WTC11 (cell line): ENCODE data around the gene ECT2. TPM values are rescaled to one million over a fixed set of nuclear protein-coding genes. Genes with fewer than 3 reads are reported as not detected.

Experiments used
- ATAC-seq: fragments of 200-7000 bp; cut with Tn5 transposase; 2 replicates; pipeline ENCODE4 v1.10.0; 2021; ENCODE audit warnings: mild to moderate bottlenecking, moderate library complexity
- CTCF ChIA-PET: fragments of 300-600 bp; sonication (Branson Sonifier 250); formaldehyde crosslinking; loops from one replicate; lab custom pipeline; 2021; ENCODE audit warnings: antibody characterized with exemption; lab: Charles Lee
- POLR2A ChIA-PET: fragments of 350-600 bp; sonication (Branson Sonifier 250); formaldehyde crosslinking; loops from one replicate; lab custom pipeline; 2021; ENCODE audit warnings: antibody characterized with exemption; lab: Charles Lee
- DNase-seq: peaks from one replicate; pipeline ENCODE4 v3.0.0; 2021; ENCODE audit warnings: low spot score
- H3K27ac Mint-ChIP-seq: 2 replicates; pipeline ENCODE4 v1.8.0; 2021; ENCODE audit warnings: mixed read lengths
- H3K27me3 Mint-ChIP-seq: 2 replicates; pipeline ENCODE4 v1.8.0; 2021; ENCODE audit warnings: low read depth, mild to moderate bottlenecking, moderate library complexity, mixed read lengths
- H3K36me3 Mint-ChIP-seq: 2 replicates; pipeline ENCODE4 v1.8.0; 2021; ENCODE audit warnings: mixed read lengths
- H3K4me1 Mint-ChIP-seq: 2 replicates; pipeline ENCODE4 v1.8.0; 2022; ENCODE audit warnings: mixed read lengths
- H3K4me3 Mint-ChIP-seq: 2 replicates; pipeline ENCODE4 v1.8.0; 2021; ENCODE audit warnings: mild to moderate bottlenecking, moderate library complexity, mixed read lengths
- H3K9me3 Mint-ChIP-seq: 2 replicates; pipeline ENCODE4 v1.8.0; 2021; ENCODE audit warnings: mixed read lengths
- ARID4B ChIP-seq: sonication (generic); formaldehyde crosslinking; IDR thresholded peaks from 2 replicates; pipeline ENCODE4 v1.8.0; 2023; ENCODE audit warnings: missing genetic modification reagents, mild to moderate bottlenecking, borderline replicate concordance
- ATF3 ChIP-seq: sonication (generic); formaldehyde crosslinking; conservative IDR thresholded peaks from 2 replicates; pipeline ENCODE4 v1.8.1; 2022; ENCODE audit warnings: mild to moderate bottlenecking, missing genetic modification reagents
- CTCF ChIP-seq: fragments of 200-600 bp; IDR thresholded peaks from 2 replicates; pipeline ENCODE4 v1.8.0; 2022; ENCODE audit warnings: antibody characterized with exemption
- E2F1 ChIP-seq: sonication (generic); formaldehyde crosslinking; IDR thresholded peaks from 2 replicates; pipeline ENCODE4 v1.8.0; 2022; ENCODE audit warnings: mild to moderate bottlenecking, missing genetic modification reagents
- EMX1 ChIP-seq: fragments of 250-450 bp; sonication (Bioruptor Pico); IDR thresholded peaks from 2 replicates; pipeline ENCODE4 v1.8.0; 2021; ENCODE audit warnings: mild to moderate bottlenecking
- FOXK1 ChIP-seq: sonication (generic); formaldehyde crosslinking; IDR thresholded peaks from 2 replicates; pipeline ENCODE4 v1.8.0; 2022; ENCODE audit warnings: mild to moderate bottlenecking, moderate library complexity, missing genetic modification reagents
- FOXP4 ChIP-seq: sonication (generic); formaldehyde crosslinking; IDR thresholded peaks from 2 replicates; pipeline ENCODE4 v1.8.0; 2022; ENCODE audit warnings: mild to moderate bottlenecking, missing genetic modification reagents
- GRHL2 ChIP-seq: fragments of 250-450 bp; sonication (Bioruptor Pico); IDR thresholded peaks from 2 replicates; pipeline ENCODE4 v1.8.0; 2022; ENCODE audit warnings: mild to moderate bottlenecking, moderate library complexity; ENCODE audit not compliant: insufficient replicate concordance, severe bottlenecking
- JAZF1 ChIP-seq: fragments of 250-450 bp; sonication (Bioruptor Pico); IDR thresholded peaks from 2 replicates; pipeline ENCODE4 v1.9.0; 2021; ENCODE audit warnings: moderate library complexity, mild to moderate bottlenecking, inconsistent platforms
- NFYB ChIP-seq: sonication (generic); formaldehyde crosslinking; conservative IDR thresholded peaks from 2 replicates; pipeline ENCODE4 v1.8.0; 2022; ENCODE audit warnings: low read depth, missing genetic modification reagents
- RORB ChIP-seq: fragments of 250-450 bp; sonication (Bioruptor Pico); IDR thresholded peaks from 2 replicates; pipeline ENCODE4 v1.9.0; 2021; ENCODE audit warnings: mild to moderate bottlenecking
- SMAD3 ChIP-seq: sonication (generic); formaldehyde crosslinking; IDR thresholded peaks from 2 replicates; pipeline ENCODE4 v1.8.0; 2022; ENCODE audit warnings: missing genetic modification reagents, mild to moderate bottlenecking, borderline replicate concordance
- SMAD4 ChIP-seq: sonication (generic); formaldehyde crosslinking; IDR thresholded peaks from 2 replicates; pipeline ENCODE4 v1.8.0; 2022; ENCODE audit warnings: mild to moderate bottlenecking, missing genetic modification reagents
- SP1 ChIP-seq: sonication (generic); formaldehyde crosslinking; conservative IDR thresholded peaks from 2 replicates; pipeline ENCODE4 v1.8.1; 2022; ENCODE audit warnings: missing genetic modification reagents
- ZBTB21 ChIP-seq: sonication (generic); formaldehyde crosslinking; IDR thresholded peaks from 2 replicates; pipeline ENCODE4 v1.8.1; 2023; ENCODE audit warnings: mild to moderate bottlenecking, missing genetic modification reagents, borderline replicate concordance
- ZNF281 ChIP-seq: sonication (generic); formaldehyde crosslinking; IDR thresholded peaks from 2 replicates; pipeline ENCODE4 v1.8.0; 2023; ENCODE audit warnings: mild to moderate bottlenecking, missing genetic modification reagents
- ZNF512 ChIP-seq: sonication (generic); formaldehyde crosslinking; IDR thresholded peaks from 2 replicates; pipeline ENCODE4 v1.8.1; 2022; ENCODE audit warnings: missing genetic modification reagents, borderline replicate concordance
- ZNF532 ChIP-seq: fragments of 250-450 bp; sonication (Bioruptor Pico); IDR thresholded peaks from 2 replicates; pipeline ENCODE4 v1.9.0; 2021; ENCODE audit warnings: mild to moderate bottlenecking, borderline replicate concordance
- ZNF671 ChIP-seq: fragments of 250-450 bp; sonication (Bioruptor Pico); IDR thresholded peaks from 2 replicates; pipeline ENCODE4 v1.8.0; 2021; ENCODE audit warnings: mild to moderate bottlenecking
- total RNA-seq: library from RNA; stranded (reverse); gene quantifications from 3 replicates; pipeline ENCODE4 v1.2.3, GENCODE V29; 2021

Gene ECT2
- total RNA-seq, 1 experiment from 2014 or later, result 97.7 TPM

GRCh38 chr3:172803489-172803888 lies 53.0 kb downstream of the ECT2 start:
- peaks cover 32% of the 10 kb centered on the region for H3K36me3 Mint-ChIP-seq
- POLR2A ChIA-PET, result no interaction called here
- no peaks in the 10 kb centered on the region for H3K9me3 Mint-ChIP-seq
- H3K4me1 Mint-ChIP-seq, result no peaks in the 10 kb centered on the region
- H3K27me3 Mint-ChIP-seq, result no peaks in the 10 kb centered on the region
- CTCF ChIA-PET, result no interaction called here
- DNase-seq (no peak), ATAC-seq (no peak)
- no peak overlapping the region for H3K4me3 Mint-ChIP-seq
- peak overlapping the region; percentile 54 for H3K27ac Mint-ChIP-seq
- TF ChIP-seq CTCF (no peak), ZNF512 (no peak), FOXK1 (CRISPR knock-in tag) (no peak), E2F1 (CRISPR knock-in tag) (no peak), GRHL2 (no peak), ZNF532 (CRISPR knock-in tag) (no peak), ZNF671 (CRISPR knock-in tag) (no peak), JAZF1 (CRISPR knock-in tag) (no peak), NFYB (no peak), FOXP4 (no peak), ARID4B (no peak), SP1 (CRISPR knock-in tag) (no peak), RORB (CRISPR knock-in tag) (no peak), EMX1 (CRISPR knock-in tag) (no peak), ZBTB21 (CRISPR knock-in tag) (no peak), ATF3 (no peak), SMAD4 (CRISPR knock-in tag) (no peak), ZNF281 (CRISPR knock-in tag) (no peak), SMAD3 (CRISPR knock-in tag) (no peak)
